ENCODE measurements around the gene VIPR2.

DNA sequence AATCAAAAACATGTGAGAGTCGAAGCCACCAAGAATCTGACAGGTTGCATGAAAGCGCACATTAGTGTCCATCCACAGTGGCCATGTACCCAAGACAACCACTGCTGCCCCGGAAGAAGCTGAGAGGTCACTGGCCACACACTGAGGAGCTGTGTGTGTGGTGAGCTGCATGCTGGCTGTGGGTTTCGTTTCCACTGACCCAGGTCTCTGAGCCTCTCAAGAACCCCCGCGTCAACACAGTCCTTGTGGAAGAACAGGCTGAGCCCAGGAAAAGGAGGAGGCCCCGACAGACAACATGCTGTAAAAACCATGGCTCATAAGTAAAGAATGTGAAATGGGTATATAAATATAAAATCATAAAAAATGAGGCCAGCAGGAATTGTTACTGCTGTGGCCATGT, 8.2 kb downstream of the VIPR2 start:
- TF ChIP-seq POLR2A (IDR thresholded peaks at IDR 0.05) (no peak), POLR2AphosphoS5 (IDR thresholded peaks at IDR 0.05) (no peak), EP300 (IDR thresholded peaks at IDR 0.05; ENCODE audit: low read depth) (no peak)
- TF ChIP-seq, protein P1, sequence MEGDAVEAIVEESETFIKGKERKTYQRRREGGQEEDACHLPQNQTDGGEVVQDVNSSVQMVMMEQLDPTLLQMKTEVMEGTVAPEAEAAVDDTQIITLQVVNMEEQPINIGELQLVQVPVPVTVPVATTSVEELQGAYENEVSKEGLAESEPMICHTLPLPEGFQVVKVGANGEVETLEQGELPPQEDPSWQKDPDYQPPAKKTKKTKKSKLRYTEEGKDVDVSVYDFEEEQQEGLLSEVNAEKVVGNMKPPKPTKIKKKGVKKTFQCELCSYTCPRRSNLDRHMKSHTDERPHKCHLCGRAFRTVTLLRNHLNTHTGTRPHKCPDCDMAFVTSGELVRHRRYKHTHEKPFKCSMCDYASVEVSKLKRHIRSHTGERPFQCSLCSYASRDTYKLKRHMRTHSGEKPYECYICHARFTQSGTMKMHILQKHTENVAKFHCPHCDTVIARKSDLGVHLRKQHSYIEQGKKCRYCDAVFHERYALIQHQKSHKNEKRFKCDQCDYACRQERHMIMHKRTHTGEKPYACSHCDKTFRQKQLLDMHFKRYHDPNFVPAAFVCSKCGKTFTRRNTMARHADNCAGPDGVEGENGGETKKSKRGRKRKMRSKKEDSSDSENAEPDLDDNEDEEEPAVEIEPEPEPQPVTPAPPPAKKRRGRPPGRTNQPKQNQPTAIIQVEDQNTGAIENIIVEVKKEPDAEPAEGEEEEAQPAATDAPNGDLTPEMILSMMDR (IDR thresholded peaks at IDR 0.05) = no peak
